CD4-positive, alpha-beta T cell treated with Interferon alpha-2 for 1 hour (primary cell): ENCODE results near the gene COL4A5.
"Not testable (repeated sequence)": the region's sequence is repeated elsewhere in the genome, so short reads cannot be mapped to it uniquely, and the experiment has no call there.

Experiments
- DNase-seq, 2 donors: peaks; one replicate each; pipeline ENCODE4 v3.0.0-alpha.2; 2020 to 2022

The COL4A5 gene

DNA sequence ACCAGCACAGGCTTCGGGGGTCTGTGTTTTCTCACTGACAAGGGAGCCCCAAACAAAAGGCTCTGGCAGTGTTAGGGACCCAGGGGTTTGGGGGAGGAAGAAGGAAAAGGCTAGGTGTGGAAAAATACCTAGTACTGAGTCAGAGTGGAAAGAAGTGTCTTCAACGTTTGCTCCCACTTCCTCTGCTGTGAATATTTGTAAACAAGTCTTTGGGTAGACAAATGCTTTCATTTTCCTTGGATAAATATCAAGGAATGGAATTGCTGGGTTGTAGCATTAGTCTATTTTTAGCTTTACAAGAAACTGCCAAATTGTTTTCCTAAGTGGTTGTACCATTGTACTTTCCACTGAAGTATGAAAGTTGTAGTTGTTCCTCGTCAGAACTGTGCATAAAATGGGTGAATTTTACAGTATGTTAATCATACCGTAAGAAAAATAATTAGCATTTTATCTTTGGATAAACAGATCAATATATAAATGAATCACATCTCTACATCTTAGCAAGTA, 17.4 kb downstream of the COL4A5 start:
- no peak for DNase-seq

DNA sequence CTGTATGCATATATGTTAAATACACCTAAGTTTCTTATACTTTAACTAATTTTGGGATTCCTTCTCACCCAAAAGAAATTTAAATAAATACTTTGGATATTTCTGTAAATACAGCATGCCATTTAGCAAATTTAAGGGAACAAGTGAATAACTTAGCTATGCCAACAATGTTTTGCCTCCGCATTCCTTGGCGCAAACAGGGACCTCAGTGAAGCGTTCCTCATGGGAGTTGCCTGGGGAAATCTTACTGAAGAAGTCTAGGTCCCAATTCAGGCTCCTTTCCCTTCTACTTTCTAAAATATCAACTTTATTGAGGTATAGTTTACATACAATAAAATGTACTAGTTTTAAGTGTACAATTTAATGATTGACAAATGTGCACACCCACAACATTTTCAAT, 25.0 kb downstream of the COL4A5 start:
- DNase-seq = no peak

DNA sequence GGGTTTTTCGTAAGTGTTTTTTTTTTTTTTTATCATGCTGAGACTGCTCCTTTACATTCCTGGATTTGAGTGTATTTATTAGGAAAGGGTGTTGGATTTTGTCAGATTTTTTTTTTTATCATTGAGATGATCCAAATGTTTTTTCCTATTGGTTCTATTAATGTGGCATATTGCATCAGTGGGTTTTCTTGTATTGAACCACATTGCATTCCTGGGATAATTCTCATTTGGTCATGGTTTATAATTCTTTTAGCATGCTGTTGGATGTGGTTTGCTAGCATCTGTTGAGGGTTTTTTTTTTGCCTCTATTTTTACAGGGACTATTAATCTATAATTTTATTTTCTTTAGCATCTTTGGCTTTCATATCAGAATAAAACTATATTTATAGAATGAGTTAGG, 28.8 kb downstream of the COL4A5 start:
- DNase-seq = no peak

DNA sequence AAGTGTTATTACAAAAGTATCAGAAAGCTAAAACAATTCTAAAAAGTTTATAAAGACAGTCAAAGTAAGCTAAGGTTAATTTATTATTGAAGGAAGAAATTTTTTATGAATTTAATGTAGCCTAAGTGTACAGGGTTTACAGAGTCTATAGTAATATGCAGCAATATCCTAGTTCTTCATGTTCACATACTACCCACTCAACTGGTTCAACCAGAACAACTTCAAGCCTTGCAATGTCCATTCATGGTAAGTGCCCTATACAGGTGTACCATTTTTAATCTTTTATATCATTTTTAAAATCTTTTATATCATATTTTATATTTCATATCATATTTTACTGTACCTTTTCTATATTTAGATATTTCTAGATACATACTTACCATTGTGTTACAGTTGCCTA, 34.3 kb downstream of the COL4A5 start:
- no peak for DNase-seq

DNA sequence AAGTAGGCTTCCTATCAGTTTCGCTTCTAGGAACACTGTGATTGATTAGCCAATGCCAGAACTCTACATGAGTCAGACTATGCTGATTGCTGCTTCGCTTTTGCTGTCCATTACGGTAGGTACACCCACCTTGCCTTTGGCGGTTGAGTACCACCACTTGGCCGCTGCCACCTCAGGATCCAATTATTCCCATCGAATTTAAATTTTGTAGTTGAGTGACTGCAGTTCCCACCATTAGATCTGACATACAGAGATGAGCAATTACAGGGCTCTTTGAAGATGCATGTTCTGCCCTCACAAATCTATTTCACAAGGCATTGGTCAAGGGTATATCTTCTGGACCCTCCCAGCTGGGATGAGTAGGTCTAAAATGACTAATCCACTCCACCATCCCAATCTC, 41.9 kb downstream of the COL4A5 start:
- DNase-seq = not testable (repeated sequence)

DNA sequence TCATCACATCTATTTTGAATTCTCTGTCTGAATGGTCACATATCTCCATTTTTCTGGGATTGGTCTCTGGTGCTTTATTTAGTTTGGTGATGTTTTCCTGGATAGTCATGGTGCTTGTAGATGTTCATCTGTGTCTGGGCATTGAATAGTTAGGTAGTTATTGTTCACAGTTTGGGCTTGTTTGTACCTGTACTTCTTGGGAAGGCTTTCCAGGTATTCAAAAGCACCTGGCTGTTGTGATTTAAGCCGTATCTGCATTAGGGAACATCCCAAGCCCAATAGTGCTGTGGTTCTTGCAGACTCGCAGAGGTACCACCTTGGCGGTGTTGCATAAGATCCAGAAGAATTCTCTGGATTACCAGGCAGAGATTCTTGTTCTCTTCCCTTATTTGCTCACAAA, 44.6 kb downstream of the COL4A5 start:
- no peak for DNase-seq

DNA sequence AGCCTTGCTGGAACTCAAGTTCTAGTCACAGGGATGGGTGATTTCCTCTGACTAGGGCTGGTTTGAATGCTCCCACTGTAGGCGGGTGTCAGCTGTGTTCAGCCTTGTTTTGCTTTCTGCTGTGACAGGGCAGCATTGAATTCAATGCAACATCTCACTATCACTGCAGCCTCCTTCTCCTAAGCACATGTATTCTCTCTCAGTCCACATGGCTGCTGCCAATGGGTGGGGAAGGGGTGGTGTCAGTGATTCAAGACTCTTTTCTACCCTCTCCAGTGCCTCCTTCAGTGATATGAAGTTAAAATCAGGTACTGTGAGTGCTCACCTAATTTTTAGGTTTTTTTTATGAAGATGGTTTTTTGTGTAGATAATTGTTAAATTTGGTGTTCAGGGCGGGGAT, 46.3 kb downstream of the COL4A5 start:
- no peak for DNase-seq

DNA sequence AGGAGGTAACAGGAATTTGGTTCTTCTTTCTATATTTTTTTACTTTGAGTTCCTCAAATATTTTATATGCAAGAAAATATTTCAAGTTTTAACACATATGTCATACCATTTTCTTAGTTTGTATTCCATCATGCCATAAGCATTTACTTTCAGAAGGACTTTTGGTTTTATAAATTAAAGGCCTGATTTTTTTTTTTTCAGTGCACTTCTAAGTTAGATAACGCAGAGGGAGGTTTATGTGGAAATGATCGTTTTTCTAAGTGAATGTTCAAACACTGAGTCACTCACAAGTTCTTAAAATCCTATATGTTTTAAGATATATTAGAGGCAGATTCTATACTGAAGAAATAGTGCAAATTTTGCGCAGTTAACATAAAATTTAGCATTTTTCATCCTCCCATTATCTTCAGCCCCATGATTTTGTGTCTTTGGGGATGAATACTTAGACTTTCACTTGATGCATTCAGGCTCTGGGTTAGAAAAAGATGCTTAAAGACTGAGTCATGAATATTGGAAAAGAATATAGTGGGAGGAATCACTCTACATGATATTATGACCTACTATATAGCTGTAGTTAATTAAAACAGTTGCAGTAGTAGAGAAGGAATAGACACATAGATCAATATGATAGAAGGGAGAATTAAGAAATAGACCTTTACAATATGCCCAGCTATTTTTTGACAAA, 54.9 kb downstream of the COL4A5 start:
- DNase-seq = no peak

DNA sequence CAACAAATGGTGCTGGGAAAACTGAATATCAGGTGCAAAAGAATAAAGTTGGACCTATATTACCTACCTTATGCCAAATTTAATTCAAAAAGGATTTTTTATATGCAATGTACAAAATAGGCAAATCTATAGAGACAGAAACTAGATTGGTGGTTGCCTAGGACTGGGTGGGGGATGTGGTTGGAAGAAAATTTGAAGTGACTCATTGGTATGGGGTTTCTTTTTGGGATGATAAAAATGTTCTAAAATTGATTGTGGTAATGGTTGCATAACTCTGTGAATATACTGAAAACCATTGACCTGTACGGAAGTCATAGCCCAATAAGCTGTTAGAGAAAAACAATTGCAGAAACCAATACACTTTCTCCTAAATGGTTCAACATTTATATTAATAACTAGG, 72.1 kb downstream of the COL4A5 start:
- no peak for DNase-seq

DNA sequence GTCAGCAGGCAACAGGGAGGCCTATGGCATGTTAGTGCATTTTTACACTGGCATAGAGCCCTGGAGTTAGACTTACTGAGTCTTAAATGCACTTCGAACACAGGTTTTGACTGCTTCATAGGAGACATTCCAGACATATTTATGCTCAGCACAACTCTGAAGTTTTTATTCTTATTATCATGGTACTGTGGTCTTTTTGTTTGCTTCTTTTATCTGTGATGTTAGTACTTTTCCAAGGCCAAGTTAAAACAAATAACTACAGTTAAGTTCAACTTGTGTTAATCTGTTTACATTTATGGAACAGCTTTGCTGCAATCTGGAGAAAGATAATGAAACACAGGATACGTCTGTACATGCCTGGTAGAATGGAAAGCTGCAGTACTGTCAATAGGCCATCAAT, 76.5 kb downstream of the COL4A5 start:
- no peak for DNase-seq

DNA sequence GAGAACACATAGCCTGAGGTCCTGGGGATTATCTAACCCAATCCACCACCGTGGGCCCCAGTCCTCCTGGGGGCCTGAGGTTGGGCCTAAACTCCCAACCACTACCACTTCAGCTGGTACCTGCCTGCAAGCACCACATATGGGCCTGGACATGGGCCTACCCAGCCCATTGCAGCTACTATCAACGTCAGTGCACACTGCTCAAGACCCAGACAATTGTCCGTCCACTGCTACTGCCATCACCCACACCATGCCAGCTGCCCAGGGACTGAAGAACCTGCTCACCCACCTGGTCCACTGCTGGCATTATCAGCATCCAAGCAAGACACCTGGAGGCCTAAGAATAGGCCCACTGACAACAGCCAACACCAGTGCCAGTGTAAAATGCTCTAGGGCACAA, 88.1 kb downstream of the COL4A5 start:
- no peak for DNase-seq

DNA sequence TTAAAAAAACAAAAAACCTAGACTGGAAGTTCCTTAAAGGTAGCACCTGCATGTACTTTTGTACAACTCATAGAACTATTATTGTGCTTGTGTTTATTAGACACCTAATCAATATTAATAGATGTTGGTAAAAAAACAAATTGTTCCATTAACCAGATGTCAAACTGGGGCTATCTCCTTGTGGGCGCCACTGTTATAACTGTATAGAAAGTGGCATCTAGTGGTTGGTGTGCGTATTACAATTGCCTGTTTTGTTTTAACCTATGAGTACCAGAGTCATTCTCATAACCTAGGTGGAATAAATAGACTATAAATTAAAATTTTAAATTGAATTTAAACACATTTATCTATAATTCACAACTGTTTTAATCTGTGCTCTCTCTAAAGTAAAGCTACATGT, 97.4 kb downstream of the COL4A5 start:
- DNase-seq = no peak

DNA sequence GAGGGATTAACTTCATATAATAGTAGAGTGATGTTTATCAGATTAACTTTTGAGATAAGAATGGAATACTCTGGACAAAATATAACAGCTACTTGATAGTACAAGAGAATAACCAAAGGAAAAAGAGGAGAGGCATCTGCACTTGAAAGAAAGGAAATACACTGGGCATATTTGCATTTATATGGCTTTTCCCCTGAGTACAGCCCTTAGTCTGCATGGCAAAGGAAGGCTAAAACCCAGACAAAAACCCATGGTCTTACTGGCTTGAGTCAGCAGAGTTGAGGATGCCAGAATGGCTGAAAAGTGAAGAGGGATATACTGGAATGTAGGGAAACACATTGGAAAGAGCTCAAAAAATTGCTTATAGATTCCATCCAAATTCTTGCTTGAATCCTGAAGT, 101.6 kb downstream of the COL4A5 start:
- DNase-seq = no peak

DNA sequence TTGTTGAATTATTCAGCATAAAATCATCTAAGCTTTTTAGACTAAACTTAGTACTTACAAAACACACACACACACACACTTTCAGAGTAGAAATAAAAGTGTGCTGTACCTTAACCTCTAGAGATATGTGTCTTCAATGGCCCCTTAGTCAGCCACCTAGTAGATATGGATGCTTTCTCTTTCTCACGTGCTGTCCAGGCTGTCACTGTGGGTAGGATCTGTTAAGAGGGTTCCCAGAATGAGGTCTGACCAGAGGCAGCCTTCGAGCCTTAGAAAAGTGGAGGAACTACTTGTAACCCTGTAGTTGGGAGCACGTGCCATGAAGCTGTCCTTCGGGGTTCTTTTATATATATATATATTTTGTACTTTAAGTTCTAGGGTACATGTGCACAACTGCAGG, 117.9 kb downstream of the COL4A5 start:
- DNase-seq = no peak

DNA sequence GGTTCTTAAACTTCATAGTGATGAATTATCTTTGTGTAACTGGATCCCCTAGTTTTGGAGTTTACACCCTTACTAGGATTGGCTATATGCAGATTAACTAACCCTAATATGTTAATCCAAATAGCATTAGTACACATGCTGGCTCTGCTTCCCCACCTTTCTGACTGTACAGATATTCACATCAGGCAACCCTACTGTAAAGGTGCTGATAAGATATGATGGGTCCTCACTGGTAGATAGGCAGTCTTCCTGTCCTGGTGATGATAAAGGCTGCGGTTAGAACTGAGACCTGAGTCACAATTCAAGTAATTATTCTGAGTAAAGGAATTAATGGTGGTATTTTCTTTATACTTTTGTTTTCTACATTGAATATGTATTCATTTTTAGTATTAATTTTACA, 118.6 kb downstream of the COL4A5 start:
- DNase-seq = no peak

DNA sequence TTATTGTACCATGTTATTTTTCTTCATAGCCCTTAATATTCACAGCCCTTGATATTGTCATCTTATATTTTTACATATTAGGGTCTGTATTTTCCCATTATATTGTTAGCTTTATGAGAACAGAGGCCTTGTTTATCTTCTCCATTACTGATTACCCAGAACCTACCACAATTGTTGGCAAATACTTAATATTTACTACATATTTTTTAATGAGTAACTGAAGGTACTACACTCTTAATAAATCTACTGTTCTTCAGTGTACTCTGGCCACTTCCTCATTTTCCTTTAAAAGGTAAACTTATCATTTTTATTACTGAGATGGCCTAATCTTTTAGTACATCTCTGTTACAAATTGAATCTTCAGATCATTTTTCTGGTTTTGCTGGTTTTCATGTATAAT, 133.5 kb downstream of the COL4A5 start:
- no peak for DNase-seq

DNA sequence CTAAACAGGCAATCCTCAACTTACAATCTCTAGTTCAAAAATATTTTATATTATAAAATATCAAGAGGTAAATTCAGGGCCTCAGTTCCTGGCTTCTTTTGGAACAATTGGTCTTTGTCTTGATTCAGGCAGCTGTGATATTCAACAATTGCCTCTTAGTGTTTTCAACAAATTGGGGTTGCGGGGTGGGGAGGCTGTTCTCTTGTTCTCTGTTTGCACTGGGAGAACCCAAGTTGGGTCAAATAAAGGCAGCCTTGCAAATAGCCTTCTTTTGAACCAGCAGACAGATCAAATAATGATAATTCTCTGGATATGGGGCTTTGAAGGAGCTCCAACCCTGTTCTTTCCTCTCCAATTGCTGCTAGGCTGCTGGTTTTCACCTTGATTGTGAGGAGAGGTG, 142.5 kb downstream of the COL4A5 start:
- no peak for DNase-seq

DNA sequence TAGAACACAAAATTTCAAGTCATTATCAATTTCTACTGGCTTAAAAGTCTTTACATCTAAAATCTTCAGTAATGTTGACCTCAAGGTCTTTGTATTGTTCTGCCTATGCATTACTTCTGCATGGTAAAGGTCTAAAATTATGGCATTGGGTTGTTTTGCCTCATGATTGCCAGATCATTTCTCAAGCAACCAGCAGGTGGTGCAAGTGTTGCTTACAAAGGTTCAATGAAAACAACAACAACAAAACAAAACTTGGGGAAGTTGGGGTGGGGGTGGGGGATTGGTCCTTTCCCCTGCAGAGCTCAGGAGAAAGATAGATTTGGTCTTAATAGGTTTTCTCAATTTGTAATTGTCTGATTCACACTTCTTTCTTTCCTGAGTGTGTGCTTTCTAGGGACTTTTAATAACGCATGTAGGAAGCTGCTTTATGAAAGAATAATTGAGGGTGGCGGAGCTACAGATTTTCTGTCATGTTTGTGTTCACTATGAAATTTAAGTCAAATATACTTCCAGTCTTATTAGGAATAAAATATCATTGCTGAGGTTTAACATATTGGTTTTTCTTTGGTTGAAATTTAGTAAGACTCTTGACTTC, 145.1 kb downstream of the COL4A5 start:
- no peak for DNase-seq

DNA sequence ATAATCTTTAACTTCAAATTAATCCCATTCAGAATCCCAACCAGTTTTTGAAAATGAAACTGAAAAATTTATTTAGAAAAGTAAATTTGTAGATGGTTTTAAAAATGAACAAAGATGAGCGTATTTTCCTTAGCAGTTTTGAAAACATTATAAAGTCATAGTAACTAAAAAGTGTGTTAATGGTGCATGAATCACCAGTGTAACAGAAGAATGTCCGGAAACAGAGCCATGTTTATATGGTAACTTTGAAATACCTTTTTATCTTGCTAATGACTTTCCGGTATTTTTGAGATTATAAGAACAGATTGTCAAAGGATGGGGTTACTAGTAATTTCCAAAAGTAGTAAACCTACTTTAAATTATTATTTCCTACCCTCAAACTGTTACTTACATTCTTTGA, 150.9 kb downstream of the COL4A5 start:
- no peak for DNase-seq

DNA sequence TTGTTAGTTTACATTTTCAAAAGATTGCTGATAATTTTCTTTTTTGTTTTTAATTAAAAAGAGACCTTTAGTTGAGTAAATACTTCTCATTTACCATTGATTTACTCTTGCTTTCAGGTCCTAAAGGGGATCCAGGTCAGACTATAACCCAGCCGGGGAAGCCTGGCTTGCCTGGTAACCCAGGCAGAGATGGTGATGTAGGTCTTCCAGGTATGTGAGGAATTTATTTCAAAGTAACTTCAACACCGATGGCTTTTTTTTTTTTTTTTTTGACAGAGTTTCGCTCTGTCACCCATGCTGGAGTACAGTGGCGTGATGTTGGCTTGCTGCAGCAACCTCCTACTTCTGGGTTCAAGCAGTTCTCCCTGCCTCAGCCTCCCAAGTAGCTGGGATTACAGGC, 161.6 kb downstream of the COL4A5 start:
- DNase-seq = no peak

DNA sequence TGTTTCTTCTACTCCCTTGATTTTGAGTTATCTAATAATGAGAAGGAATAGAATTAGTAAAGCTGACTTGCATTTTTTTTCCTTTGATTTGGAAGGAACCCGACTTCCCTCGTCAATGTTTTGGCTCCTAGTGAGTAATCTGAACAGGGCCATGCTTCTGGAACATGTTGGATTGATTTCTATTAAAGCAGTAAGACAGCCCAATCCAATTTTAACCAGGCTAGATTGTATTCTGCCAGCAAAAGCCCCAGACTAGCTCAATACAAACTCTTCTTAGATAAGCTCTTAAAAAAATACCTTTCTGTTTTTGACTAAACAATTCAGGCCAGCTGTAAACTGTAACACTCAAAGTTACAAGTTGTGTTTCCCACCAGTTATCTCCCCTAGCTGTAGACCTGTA, 170.5 kb downstream of the COL4A5 start:
- DNase-seq = no peak

DNA sequence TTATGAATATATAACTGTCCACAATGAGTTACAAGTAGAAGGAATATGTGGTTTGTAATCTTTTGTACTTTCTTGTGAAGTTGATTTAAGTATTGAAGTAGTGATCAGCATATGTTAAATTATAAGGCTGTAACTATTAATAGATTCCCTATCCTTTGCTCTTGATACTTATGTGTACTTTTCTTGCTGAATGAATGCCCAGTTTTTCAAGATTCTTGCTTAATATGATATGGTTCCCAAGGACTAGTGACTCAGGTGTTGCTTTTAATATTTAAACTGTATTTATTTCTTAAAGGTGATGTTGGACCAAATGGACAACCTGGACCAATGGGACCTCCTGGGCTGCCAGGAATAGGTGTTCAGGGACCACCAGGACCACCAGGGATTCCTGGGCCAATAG, 175.0 kb downstream of the COL4A5 start:
- DNase-seq = no peak

DNA sequence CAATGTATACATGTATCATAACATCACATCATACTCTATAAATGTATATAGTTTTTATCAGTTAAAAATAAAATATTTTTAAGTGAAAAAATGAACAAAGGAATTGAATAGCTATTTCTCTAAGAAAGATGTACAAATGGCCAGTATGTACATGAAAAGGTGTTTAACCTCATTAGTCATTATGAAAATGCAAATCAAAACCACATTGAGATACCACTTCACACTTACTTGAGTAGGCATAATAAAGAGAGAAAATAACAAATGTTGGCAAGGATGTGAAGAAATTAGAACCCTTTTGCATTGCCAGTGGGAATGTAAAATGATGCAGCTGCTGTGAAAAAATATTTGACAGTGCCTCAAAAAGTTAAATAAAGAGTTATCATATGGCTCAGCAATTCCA, 201.2 kb downstream of the COL4A5 start:
- DNase-seq = no peak

DNA sequence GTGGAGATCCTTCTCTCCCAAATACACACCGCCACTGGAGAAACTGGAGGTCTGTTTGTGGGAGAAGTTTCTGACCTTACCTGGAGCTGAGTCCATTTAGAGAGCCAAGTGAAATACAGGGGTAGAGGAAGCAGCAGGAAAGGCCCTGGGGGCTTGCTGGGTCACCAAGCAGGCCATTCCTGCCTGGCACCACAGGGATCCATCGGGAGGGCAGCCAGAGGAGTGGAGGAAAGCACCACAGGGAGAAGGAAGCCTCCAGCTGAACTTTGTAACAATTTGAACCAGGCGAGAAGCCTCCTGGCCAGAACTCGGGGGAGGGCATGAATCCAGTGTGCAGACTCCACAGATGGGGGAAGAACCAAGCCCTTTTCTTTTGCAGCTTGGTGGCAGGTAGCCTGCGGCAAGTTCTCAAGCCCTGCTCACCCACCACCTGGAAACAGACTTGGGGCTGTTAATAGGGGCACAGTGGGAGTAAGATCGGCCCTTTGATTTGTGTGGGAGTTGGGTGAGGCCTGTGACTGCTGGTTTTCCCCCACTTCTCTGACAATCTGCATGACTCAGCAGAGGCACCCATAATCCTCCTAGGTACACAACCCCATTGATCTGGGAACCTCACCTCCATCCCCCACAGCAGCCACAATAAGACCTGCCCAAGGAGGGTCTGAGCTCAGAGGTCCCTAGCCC, 202.1 kb downstream of the COL4A5 start:
- no peak for DNase-seq

DNA sequence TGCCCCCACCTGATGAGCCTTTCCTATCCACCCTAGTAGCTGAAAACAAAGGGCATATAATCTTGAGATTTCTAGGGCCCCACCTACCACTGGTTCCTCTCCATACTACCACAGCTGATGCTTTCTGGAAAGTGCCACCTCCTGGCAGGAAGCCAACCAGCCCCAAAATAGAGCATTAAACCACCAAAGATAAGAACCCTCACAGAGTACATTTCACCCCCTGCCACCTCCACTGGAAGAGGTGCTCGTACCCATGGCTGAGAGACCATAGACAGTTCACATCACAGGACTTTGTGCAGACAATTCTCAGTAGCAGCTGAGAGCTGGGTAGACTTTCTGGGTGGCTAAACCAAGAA, 202.6 kb downstream of the COL4A5 start:
- no peak for DNase-seq
